ENCODE measurements around the gene HEPH.

Gene HEPH

GRCh38 chrX:66200050-66200664, 36.1 kb downstream of the HEPH start:
- DNase-seq (ENCODE audit: extremely low read depth, insufficient read length), result no peak
- no peak for TF ChIP-seq CTCF (IDR thresholded peaks at IDR 0.05; ENCODE audit: insufficient read depth, low read length, poor library complexity, severe bottlenecking)
- Histone ChIP-seq H3K4me3 (replicated peaks; ENCODE audit: low read depth, low read length) (no peak overlapping the region), H3K27me3 (replicated peaks; ENCODE audit: control insufficient read depth, insufficient read depth, low read length) (no peaks in the 10 kb centered on the region), H3K36me3 (ENCODE audit: control insufficient read depth, insufficient read depth, low read length) (no peaks in the 10 kb centered on the region)

GRCh38 chrX:66200855-66201795, 37.1 kb downstream of the HEPH start:
- no peak for DNase-seq (ENCODE audit: extremely low read depth, insufficient read length)
- H3K4me3 ChIP-seq (replicated peaks; ENCODE audit: low read depth, low read length), result no peak overlapping the region
- H3K27me3 ChIP-seq (replicated peaks; ENCODE audit: control insufficient read depth, insufficient read depth, low read length), result no peaks in the 10 kb centered on the region
- H3K36me3 ChIP-seq (ENCODE audit: control insufficient read depth, insufficient read depth, low read length), result no peaks in the 10 kb centered on the region
- peak; percentile 39 for TF ChIP-seq CTCF (IDR thresholded peaks at IDR 0.05; ENCODE audit: insufficient read depth, low read length, poor library complexity, severe bottlenecking)

- no peak for DNase-seq (ENCODE audit: extremely low read depth, insufficient read length)
- no peak overlapping the region for H3K4me3 ChIP-seq (replicated peaks; ENCODE audit: low read depth, low read length)
- no peak for TF ChIP-seq CTCF (IDR thresholded peaks at IDR 0.05; ENCODE audit: insufficient read depth, low read length, poor library complexity, severe bottlenecking)
- H3K27me3 ChIP-seq (replicated peaks; ENCODE audit: control insufficient read depth, insufficient read depth, low read length), result no peaks in the 10 kb centered on the region
- H3K36me3 ChIP-seq (ENCODE audit: control insufficient read depth, insufficient read depth, low read length), result no peaks in the 10 kb centered on the region
Measured at GRCh38 chrX:66203114-66203513, 39.1 kb downstream of the HEPH start.

GRCh38 chrX:66221856-66222255, 57.8 kb downstream of the HEPH start:
- H3K27me3 ChIP-seq (replicated peaks; ENCODE audit: control insufficient read depth, insufficient read depth, low read length), result no peaks in the 10 kb centered on the region
- DNase-seq (ENCODE audit: extremely low read depth, insufficient read length), result no peak
- H3K36me3 ChIP-seq (ENCODE audit: control insufficient read depth, insufficient read depth, low read length), result no peaks in the 10 kb centered on the region

GRCh38 chrX:66232296-66232695, 68.2 kb downstream of the HEPH start:
- no peak for DNase-seq (ENCODE audit: extremely low read depth, insufficient read length)
- Histone ChIP-seq H3K27me3 (replicated peaks; ENCODE audit: control insufficient read depth, insufficient read depth, low read length) (no peaks in the 10 kb centered on the region), H3K36me3 (ENCODE audit: control insufficient read depth, insufficient read depth, low read length) (no peaks in the 10 kb centered on the region), H3K4me3 (replicated peaks; ENCODE audit: low read depth, low read length) (no peak overlapping the region)
- no peak for TF ChIP-seq CTCF (IDR thresholded peaks at IDR 0.05; ENCODE audit: insufficient read depth, low read length, poor library complexity, severe bottlenecking)

More at GRCh38 chrX:66221856-66222255, 57.8 kb downstream of the HEPH start:
- TF ChIP-seq CTCF (IDR thresholded peaks at IDR 0.05; ENCODE audit: insufficient read depth, low read length, poor library complexity, severe bottlenecking), result no peak
- no peak overlapping the region for H3K4me3 ChIP-seq (replicated peaks; ENCODE audit: low read depth, low read length)

Data from GM06990 (cell line).